OCI-LY3 (cell line): Measurements from ENCODE around the gene DUSP21.
"Not testable (repeated sequence)": the region's sequence is repeated elsewhere in the genome, so short reads cannot be mapped to it uniquely, and the experiment has no call there.

Source experiments
- H2AFZ ChIP-seq: fragments of 200-600, 300-600 bp; shearing (Covaris generic); 2 replicates; pipeline ENCODE4 v1.6.0; 2014; ENCODE audit warnings: antibody characterized with exemption, low read depth, low read length
- H3K27ac ChIP-seq: fragments of 200-600, 300-600 bp; sonication (generic); 2 replicates; pipeline ENCODE4 v1.5.1; 2014; ENCODE audit warnings: mild to moderate bottlenecking, low read length, moderate library complexity, mixed read lengths
- H3K27me3 ChIP-seq: fragments of 200-600, 300-600 bp; sonication (generic); 2 replicates; pipeline ENCODE4 v1.6.1; 2014; ENCODE audit warnings: low read depth, low read length, mixed read lengths
- H3K36me3 ChIP-seq: fragments of 200-600, 300-600 bp; sonication (generic); replicated peaks from 2 replicates; pipeline ENCODE3; 2014; ENCODE audit warnings: low read depth, low read length, mixed read lengths
- H3K4me1 ChIP-seq: fragments of 300-600, 200-600 bp; sonication (generic); 2 replicates; pipeline ENCODE4 v1.6.1; 2014; ENCODE audit warnings: low read length, mixed read lengths
- H3K4me2 ChIP-seq: fragments of 200-600, 300-600 bp; sonication (generic); 2 replicates; pipeline ENCODE4 v1.6.1; 2014; ENCODE audit warnings: low read length, mixed read lengths
- H3K4me3 ChIP-seq: fragments of 300-600, 200-600 bp; sonication (generic); 2 replicates; pipeline ENCODE4 v1.5.1; 2014; ENCODE audit warnings: antibody characterized with exemption, mild to moderate bottlenecking, low read length, moderate library complexity
- H3K79me2 ChIP-seq: fragments of 300-600, 200-600 bp; shearing (Covaris generic); 2 replicates; pipeline ENCODE4 v1.6.1; 2014; ENCODE audit warnings: mild to moderate bottlenecking, low read length, mixed read lengths
- H3K9ac ChIP-seq: fragments of 300-600, 200-600 bp; shearing (Covaris generic); 2 replicates; pipeline ENCODE4 v1.6.0; 2014; ENCODE audit warnings: mild to moderate bottlenecking, low read length, moderate library complexity
- H3K9me3 ChIP-seq: fragments of 200-600, 300-600 bp; shearing (Covaris generic); 2 replicates; pipeline ENCODE4 v1.6.1; 2014; ENCODE audit warnings: low read length, mixed read lengths; ENCODE audit not compliant: insufficient read depth
- H4K20me1 ChIP-seq: fragments of 200-600, 300-600 bp; sonication (generic); 2 replicates; pipeline ENCODE4 v1.6.1; 2016; ENCODE audit warnings: low read length, mixed read lengths; ENCODE audit not compliant: insufficient read depth
- EZH2phosphoT487 ChIP-seq: fragments of 200-600 bp; shearing (Covaris generic); IDR thresholded peaks from 2 replicates; pipeline ENCODE4 v1.6.1; 2018; ENCODE audit warnings: antibody characterized with exemption, mixed run types, low read depth
- TF ChIP-seq, protein P1 (sequence below): fragments of 200-600, 300-600 bp; sonication (generic); IDR thresholded peaks from 2 replicates; pipeline ENCODE4 v1.5.1; 2014; ENCODE audit warnings: antibody characterized with exemption, low read length, low read depth

DUSP21 gene

DNA sequence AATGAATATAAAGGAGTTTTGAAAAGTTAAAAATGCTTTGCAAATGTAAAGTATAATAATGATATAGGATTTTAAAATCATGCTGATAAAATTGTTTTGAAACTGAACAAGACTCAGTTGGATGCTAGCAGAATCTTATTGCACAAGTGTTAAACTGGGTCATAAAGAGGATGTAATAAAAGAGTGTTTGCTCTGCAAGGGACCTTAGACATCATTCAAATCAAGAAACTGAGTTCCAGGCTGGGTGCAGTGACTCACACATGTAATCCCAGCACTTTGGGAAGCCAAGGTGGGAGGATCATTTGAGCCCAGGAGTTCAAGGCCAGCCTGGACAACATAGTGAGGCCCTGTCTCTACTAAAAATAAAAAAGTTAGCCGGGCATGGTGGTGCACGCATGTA, 27.5 kb upstream of the DUSP21 start:
- Histone ChIP-seq H3K4me2 (no peak overlapping the region), H3K4me1 (no peaks in the 10 kb centered on the region), H3K9ac (no peak overlapping the region), H2AFZ (no peak overlapping the region), H3K9me3 (no peaks in the 10 kb centered on the region), H4K20me1 (no peaks in the 10 kb centered on the region), H3K4me3 (no peak overlapping the region), H3K27me3 (no peaks in the 10 kb centered on the region), H3K36me3 (no peaks in the 10 kb centered on the region), H3K27ac (no peak overlapping the region), H3K79me2 (no peaks in the 10 kb centered on the region)
- no peak for TF ChIP-seq EZH2phosphoT487
- TF ChIP-seq, protein P1, sequence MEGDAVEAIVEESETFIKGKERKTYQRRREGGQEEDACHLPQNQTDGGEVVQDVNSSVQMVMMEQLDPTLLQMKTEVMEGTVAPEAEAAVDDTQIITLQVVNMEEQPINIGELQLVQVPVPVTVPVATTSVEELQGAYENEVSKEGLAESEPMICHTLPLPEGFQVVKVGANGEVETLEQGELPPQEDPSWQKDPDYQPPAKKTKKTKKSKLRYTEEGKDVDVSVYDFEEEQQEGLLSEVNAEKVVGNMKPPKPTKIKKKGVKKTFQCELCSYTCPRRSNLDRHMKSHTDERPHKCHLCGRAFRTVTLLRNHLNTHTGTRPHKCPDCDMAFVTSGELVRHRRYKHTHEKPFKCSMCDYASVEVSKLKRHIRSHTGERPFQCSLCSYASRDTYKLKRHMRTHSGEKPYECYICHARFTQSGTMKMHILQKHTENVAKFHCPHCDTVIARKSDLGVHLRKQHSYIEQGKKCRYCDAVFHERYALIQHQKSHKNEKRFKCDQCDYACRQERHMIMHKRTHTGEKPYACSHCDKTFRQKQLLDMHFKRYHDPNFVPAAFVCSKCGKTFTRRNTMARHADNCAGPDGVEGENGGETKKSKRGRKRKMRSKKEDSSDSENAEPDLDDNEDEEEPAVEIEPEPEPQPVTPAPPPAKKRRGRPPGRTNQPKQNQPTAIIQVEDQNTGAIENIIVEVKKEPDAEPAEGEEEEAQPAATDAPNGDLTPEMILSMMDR = no peak

DNA sequence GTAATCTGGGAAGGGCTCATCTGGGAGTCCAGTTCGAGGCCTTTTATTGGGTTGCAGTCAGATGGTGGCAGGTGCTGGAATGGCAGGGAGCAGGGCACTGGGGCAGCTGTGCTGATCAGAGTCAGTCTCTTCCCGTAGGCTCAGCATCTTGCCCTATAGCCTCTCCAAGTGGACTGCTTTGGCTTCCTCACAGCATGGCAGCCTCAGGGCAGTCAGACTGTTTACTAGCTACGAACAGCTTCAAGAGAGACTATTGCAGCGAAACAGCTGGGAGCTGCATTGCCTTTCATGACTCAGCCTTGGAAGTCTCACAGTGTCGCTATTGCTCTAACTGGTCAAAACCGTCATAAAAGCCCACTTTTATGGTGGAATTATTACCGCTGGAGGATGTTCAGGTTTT, 26.8 kb upstream of the DUSP21 start:
- Histone ChIP-seq H2AFZ (no peak overlapping the region), H3K4me1 (no peaks in the 10 kb centered on the region), H4K20me1 (no peaks in the 10 kb centered on the region), H3K9me3 (no peaks in the 10 kb centered on the region), H3K9ac (no peak overlapping the region), H3K27me3 (no peaks in the 10 kb centered on the region), H3K4me2 (no peak overlapping the region), H3K27ac (no peak overlapping the region), H3K79me2 (no peaks in the 10 kb centered on the region), H3K4me3 (no peak overlapping the region), H3K36me3 (no peaks in the 10 kb centered on the region)
- TF ChIP-seq, protein P1 = no peak
- TF ChIP-seq EZH2phosphoT487 = no peak

DNA sequence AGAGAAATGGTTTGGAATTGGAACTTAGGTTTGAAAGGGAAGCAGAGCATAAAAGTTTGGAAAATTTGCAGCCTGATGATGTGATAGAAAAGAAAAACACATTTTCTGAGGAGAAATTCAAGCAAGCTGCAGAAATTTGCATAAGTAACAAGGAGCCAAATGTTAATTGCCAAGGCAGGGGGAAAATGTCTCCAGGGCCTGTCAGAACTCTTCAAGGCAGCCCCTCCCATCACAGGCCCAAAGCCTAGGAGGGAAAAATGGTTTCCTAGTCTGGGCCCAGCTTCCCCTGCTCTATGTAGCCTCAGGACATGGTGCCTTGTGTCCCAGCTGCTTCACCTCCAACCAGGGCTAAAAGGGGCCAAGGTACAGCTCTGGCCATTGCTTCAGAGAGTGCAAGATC, 21.2 kb upstream of the DUSP21 start:
- no peak overlapping the region for H3K27ac ChIP-seq
- H3K4me1 ChIP-seq = no peaks in the 10 kb centered on the region
- no peak overlapping the region for H2AFZ ChIP-seq
- no peaks in the 10 kb centered on the region for H3K9me3 ChIP-seq
- H3K4me2 ChIP-seq = no peak overlapping the region
- no peaks in the 10 kb centered on the region for H3K27me3 ChIP-seq
- no peak overlapping the region for H3K4me3 ChIP-seq
- TF ChIP-seq EZH2phosphoT487 = no peak
- TF ChIP-seq, protein P1 = no peak
- no peaks in the 10 kb centered on the region for H3K79me2 ChIP-seq
- H3K9ac ChIP-seq = no peak overlapping the region
- H3K36me3 ChIP-seq = no peaks in the 10 kb centered on the region
- no peaks in the 10 kb centered on the region for H4K20me1 ChIP-seq

DNA sequence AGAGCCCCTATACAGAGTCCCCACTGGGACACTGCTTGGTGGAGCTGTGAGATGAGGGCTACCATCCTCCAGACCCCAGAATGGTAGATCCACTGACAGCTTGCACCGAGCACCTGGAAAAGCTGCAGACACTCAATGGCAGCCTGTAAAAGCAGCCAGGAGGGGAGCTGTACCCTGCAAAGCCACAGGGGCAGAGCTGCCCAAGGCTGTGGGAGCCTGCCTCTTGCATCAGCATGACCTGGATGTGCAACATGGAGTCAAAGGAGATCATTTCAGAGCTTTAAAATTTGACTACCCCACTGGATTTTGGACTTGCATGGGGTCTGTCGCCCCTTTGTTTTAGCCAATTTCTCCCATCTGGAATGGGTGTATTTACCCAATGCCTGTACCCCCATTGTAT, 20.6 kb upstream of the DUSP21 start:
- not testable (repeated sequence) for H4K20me1 ChIP-seq, H3K4me2 ChIP-seq

More for the DNA sequence above, 20.6 kb upstream of the DUSP21 start:
- not testable (repeated sequence) for H3K4me1 ChIP-seq, H2AFZ ChIP-seq, H3K27me3 ChIP-seq, H3K27ac ChIP-seq, H3K79me2 ChIP-seq, H3K4me3 ChIP-seq, H3K9ac ChIP-seq, H3K36me3 ChIP-seq, H3K9me3 ChIP-seq
